Measurements from ENCODE around the gene CSAD.

- TF ChIP-seq, protein P1, sequence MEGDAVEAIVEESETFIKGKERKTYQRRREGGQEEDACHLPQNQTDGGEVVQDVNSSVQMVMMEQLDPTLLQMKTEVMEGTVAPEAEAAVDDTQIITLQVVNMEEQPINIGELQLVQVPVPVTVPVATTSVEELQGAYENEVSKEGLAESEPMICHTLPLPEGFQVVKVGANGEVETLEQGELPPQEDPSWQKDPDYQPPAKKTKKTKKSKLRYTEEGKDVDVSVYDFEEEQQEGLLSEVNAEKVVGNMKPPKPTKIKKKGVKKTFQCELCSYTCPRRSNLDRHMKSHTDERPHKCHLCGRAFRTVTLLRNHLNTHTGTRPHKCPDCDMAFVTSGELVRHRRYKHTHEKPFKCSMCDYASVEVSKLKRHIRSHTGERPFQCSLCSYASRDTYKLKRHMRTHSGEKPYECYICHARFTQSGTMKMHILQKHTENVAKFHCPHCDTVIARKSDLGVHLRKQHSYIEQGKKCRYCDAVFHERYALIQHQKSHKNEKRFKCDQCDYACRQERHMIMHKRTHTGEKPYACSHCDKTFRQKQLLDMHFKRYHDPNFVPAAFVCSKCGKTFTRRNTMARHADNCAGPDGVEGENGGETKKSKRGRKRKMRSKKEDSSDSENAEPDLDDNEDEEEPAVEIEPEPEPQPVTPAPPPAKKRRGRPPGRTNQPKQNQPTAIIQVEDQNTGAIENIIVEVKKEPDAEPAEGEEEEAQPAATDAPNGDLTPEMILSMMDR (IDR thresholded peaks at IDR 0.05): no peak
- no peak for TF ChIP-seq ZFX (IDR thresholded peaks at IDR 0.05; ENCODE audit: borderline replicate concordance)
Measured at GRCh38 chr12:53113951-53114350, 66.8 kb downstream of the CSAD start.

Data from 22Rv1 (cell line).